Fibroblast of villous mesenchyme (primary cell): ENCODE measurements around the gene CPNE7. TPM values are rescaled to one million over a fixed set of nuclear protein-coding genes. Genes with fewer than 3 reads are reported as not detected.
"Not testable (repeated sequence)": the region's sequence is repeated elsewhere in the genome, so short reads cannot be mapped to it uniquely, and the experiment has no call there.

Source experiments
- DNase-seq: peaks from one replicate; pipeline ENCODE4 v3.0.0-alpha.2; 2010; ENCODE audit warnings: low read depth
- H3K4me3 ChIP-seq: 2 replicates; pipeline ENCODE4 v1.5.1; 2011; ENCODE audit warnings: low read depth, mild to moderate bottlenecking, low read length
- CTCF ChIP-seq: IDR thresholded peaks from 2 replicates; pipeline ENCODE4 v1.5.1; 2012; ENCODE audit warnings: low read depth, mild to moderate bottlenecking, low read length; ENCODE audit not compliant: insufficient read depth
- total RNA-seq: library from RNA; depleted of rRNA; stranded (reverse); fragments of >200 nt; gene quantifications from 2 replicates; pipeline ENCODE4 v1.2.3, GENCODE V29; 2012

The CPNE7 gene
- total RNA-seq, 1 donor = 9.5 TPM

GRCh38 chr16:89624777-89625761 is 49.5 kb downstream of the CPNE7 start:
- TF ChIP-seq CTCF = no peak
- no peak overlapping the region for H3K4me3 ChIP-seq
- no peak for DNase-seq

- DNase-seq = no peak
- no peak overlapping the region for H3K4me3 ChIP-seq
- TF ChIP-seq CTCF = no peak
These were observed 54.5 kb downstream of the CPNE7 start for GRCh38 chr16:89629827-89630610.

- no peak for TF ChIP-seq CTCF
- no peak overlapping the region for H3K4me3 ChIP-seq
- DNase-seq = peak; percentile 51
These were observed 57.6 kb downstream of the CPNE7 start for GRCh38 chr16:89633064-89633631.

- not testable (repeated sequence) for DNase-seq, H3K4me3 ChIP-seq
These were observed 59.2 kb downstream of the CPNE7 start for GRCh38 chr16:89634463-89635385.

- DNase-seq = no peak
These were observed 61.1 kb downstream of the CPNE7 start for GRCh38 chr16:89636663-89637062.

GRCh38 chr16:89637379-89637778 is 61.8 kb downstream of the CPNE7 start:
- TF ChIP-seq CTCF = no peak
- DNase-seq = no peak
- no peak overlapping the region for H3K4me3 ChIP-seq

More at GRCh38 chr16:89636663-89637062, 61.1 kb downstream of the CPNE7 start:
- no peak for TF ChIP-seq CTCF
- no peak overlapping the region for H3K4me3 ChIP-seq
